ENCODE data around the gene RNF225. TPM values are rescaled to one million over a fixed set of nuclear protein-coding genes. Genes with fewer than 3 reads are reported as not detected.

RNF225 gene
- total and polyA plus RNA-seq, 2 of the 13 experiments (the other 11 are each of a cell fraction or from before 2014, with no cell fraction given) = not detected

GRCh38 chr19:58386576-58387337 lies 8.7 kb upstream of the RNF225 start, which contains the start of gene RPS5 (continued):
- peak; percentile 43; the same call in 1 of the 2 replicates for TF ChIP-seq SKIL (CRISPR knock-in tag; IDR thresholded peaks at IDR 0.05; ENCODE audit: borderline replicate concordance)
- peak; percentile 76 for TF ChIP-seq IKZF5 (CRISPR knock-in tag; IDR thresholded peaks at IDR 0.05)
- no peak for TF ChIP-seq ZFAT (CRISPR knock-in tag; conservative IDR thresholded peaks at IDR 0.05)
- no peak for TF ChIP-seq MZF1 (CRISPR knock-in tag; IDR thresholded peaks at IDR 0.05; ENCODE audit: borderline replicate concordance)
- TF ChIP-seq ZNF546 (CRISPR knock-in tag; conservative IDR thresholded peaks at IDR 0.05) = no peak
- no peak for TF ChIP-seq TBL1XR1 (IDR thresholded peaks at IDR 0.05; ENCODE audit: borderline replicate concordance, low read length, partially characterized antibody)
- TF ChIP-seq BRF2 (CRISPR knock-in tag; IDR thresholded peaks at IDR 0.05) = 0 out of 2 replicates have a peak, but pooled peaks have one; percentile 36
- TF ChIP-seq ZNF280D (CRISPR knock-in tag; IDR thresholded peaks at IDR 0.05) = no peak; the same call in 1 of the 2 replicates
- TF ChIP-seq DRAP1 (CRISPR knock-in tag; IDR thresholded peaks at IDR 0.05) = peak; percentile 99
- TF ChIP-seq ZNF782 (CRISPR knock-in tag; IDR thresholded peaks at IDR 0.05; ENCODE audit: borderline replicate concordance) = no peak
- TF ChIP-seq DNMT3B (CRISPR knock-in tag; conservative IDR thresholded peaks at IDR 0.05) = peak; percentile 32
- peak; percentile 33; the same call in 1 of the 2 replicates for TF ChIP-seq SRF (IDR thresholded peaks at IDR 0.05; ENCODE audit: low read depth, low read length)
- TF ChIP-seq MEIS1 (CRISPR knock-in tag; IDR thresholded peaks at IDR 0.05; ENCODE audit: borderline replicate concordance) = peak; percentile 82; the same call in 1 of the 2 replicates
- TF ChIP-seq NR2C2 (CRISPR knock-in tag; IDR thresholded peaks at IDR 0.05; ENCODE audit: borderline replicate concordance) = peak; percentile 100
- no peak for TF ChIP-seq JDP2 (CRISPR knock-in tag; IDR thresholded peaks at IDR 0.05; ENCODE audit: borderline replicate concordance)
- no peak for TF ChIP-seq PAX8 (CRISPR knock-in tag; IDR thresholded peaks at IDR 0.05; ENCODE audit: borderline replicate concordance)
- no peak for TF ChIP-seq ZNF619 (CRISPR knock-in tag; IDR thresholded peaks at IDR 0.05)
- peak; percentile 33; the same call in 1 of the 2 replicates for TF ChIP-seq ZNF331 (CRISPR knock-in tag; IDR thresholded peaks at IDR 0.05)
- TF ChIP-seq ZNF143 (CRISPR knock-in tag; IDR thresholded peaks at IDR 0.05) = peak; percentile 77
